HG03558 (cell line): ENCODE results near the gene FAM149B1.
"Not testable (repeated sequence)": the region's sequence is repeated elsewhere in the genome, so short reads cannot be mapped to it uniquely, and the experiment has no call there.

ENCODE experiments used
- ATAC-seq: cut with Tn5 transposase; IDR thresholded peaks from one replicate; pipeline ENCODE4 v1.9.1; 2021; ENCODE audit warnings: moderate number of reproducible peaks; ENCODE audit not compliant: unreplicated experiment; ENCODE audit errors: extremely low read depth

The FAM149B1 gene

GRCh38 chr10:73167783-73168464 is at the start of gene FAM149B1, which contains the start of gene ECD:
Gene FAM149B1 (plus strand): TSS chr10:73168119. CDS start chr10:73168340, 221 bp downstream.
Gene ECD (minus strand): TSS chr10:73168008. CDS start chr10:73163937, 4,071 bp downstream.
- peak; percentile 68 for ATAC-seq

GRCh38 chr10:73119457-73119856 is 48.5 kb upstream of the FAM149B1 start:
- no peak for ATAC-seq

GRCh38 chr10:73119952-73120351 is 48.0 kb upstream of the FAM149B1 start:
- ATAC-seq = no peak

GRCh38 chr10:73126343-73126742 is 41.6 kb upstream of the FAM149B1 start:
- no peak for ATAC-seq

GRCh38 chr10:73131301-73131700 is 36.6 kb upstream of the FAM149B1 start:
- no peak for ATAC-seq

GRCh38 chr10:73131913-73132686 is 35.8 kb upstream of the FAM149B1 start:
- no peak for ATAC-seq

- no peak for ATAC-seq
Observed at GRCh38 chr10:73134727-73135126, 33.2 kb upstream of the FAM149B1 start.

- no peak for ATAC-seq
Observed at GRCh38 chr10:73136627-73137026, 31.3 kb upstream of the FAM149B1 start.

GRCh38 chr10:73139251-73139650 is 28.7 kb upstream of the FAM149B1 start:
- ATAC-seq = no peak

GRCh38 chr10:73141603-73142002 is 26.3 kb upstream of the FAM149B1 start:
- no peak for ATAC-seq

- not testable (repeated sequence) for ATAC-seq
Observed at GRCh38 chr10:73150633-73151413, 17.1 kb upstream of the FAM149B1 start.

GRCh38 chr10:73152009-73152408 is 15.9 kb upstream of the FAM149B1 start:
- ATAC-seq = no peak

GRCh38 chr10:73156054-73156453 is 11.9 kb upstream of the FAM149B1 start:
- ATAC-seq = no peak

GRCh38 chr10:73159038-73159648 is 8.8 kb upstream of the FAM149B1 start:
- ATAC-seq = no peak

- no peak for ATAC-seq
Observed at GRCh38 chr10:73161079-73161478, 6.8 kb upstream of the FAM149B1 start.

GRCh38 chr10:73161662-73162061 is 6.3 kb upstream of the FAM149B1 start:
- ATAC-seq = no peak

GRCh38 chr10:73163096-73163495 is 4.8 kb upstream of the FAM149B1 start:
- ATAC-seq = no peak

- no peak for ATAC-seq
Observed at GRCh38 chr10:73166972-73167371, 947 bp upstream of the FAM149B1 start.

- no peak for ATAC-seq
Observed at GRCh38 chr10:73167458-73167782, 499 bp upstream of the FAM149B1 start.

- ATAC-seq = no peak
Observed at GRCh38 chr10:73168465-73168803, 515 bp downstream of the FAM149B1 start.

GRCh38 chr10:73169320-73169719 is 1.4 kb downstream of the FAM149B1 start:
- no peak for ATAC-seq
